Effector memory CD8-positive, alpha-beta T cell (primary cell): ENCODE data around the gene PAF1.
A peak's percentile ranks its signal among the peaks of the same experiment; 100 is the strongest.

Experiments
- ATAC-seq: fragments of 150-1000 bp; cut with Tn5 transposase; replicated peaks from 2 replicates; pipeline ENCODE4 v1.10.0; 2021; ENCODE audit warnings: mild to moderate bottlenecking, moderate library complexity
- DNase-seq, 3 experiments: peaks; one replicate each; pipeline ENCODE4 v3.0.0; 2021
- H3K27ac Mint-ChIP-seq, 2 donors: one replicate each; pipeline ENCODE4 v1.8.0; 2022; ENCODE audit warnings: mild to moderate bottlenecking in 2 of 2, mixed read lengths in 2 of 2, moderate library complexity in 2 of 2
- H3K27me3 Mint-ChIP-seq, 2 donors: one replicate each; pipeline ENCODE4 v1.8.0; 2022; ENCODE audit warnings: mixed read lengths in 2 of 2
- H3K36me3 Mint-ChIP-seq: one replicate; pipeline ENCODE4 v1.8.0; 2022; ENCODE audit warnings: mild to moderate bottlenecking, moderate library complexity, mixed read lengths; ENCODE audit not compliant: insufficient read depth
- H3K4me1 Mint-ChIP-seq, 2 donors: one replicate each; pipeline ENCODE4 v1.8.0; 2022; ENCODE audit warnings: low read depth in 2 of 2, mixed read lengths in 2 of 2
- H3K4me3 Mint-ChIP-seq, 2 donors: one replicate each; pipeline ENCODE4 v1.8.0; 2022; ENCODE audit warnings: mild to moderate bottlenecking in 2 of 2, mixed read lengths in 2 of 2, moderate library complexity in 2 of 2
- H3K9me3 Mint-ChIP-seq, 2 donors: one replicate each; pipeline ENCODE4 v1.8.0; 2022; ENCODE audit warnings: mixed read lengths in 2 of 2

The PAF1 gene

DNA sequence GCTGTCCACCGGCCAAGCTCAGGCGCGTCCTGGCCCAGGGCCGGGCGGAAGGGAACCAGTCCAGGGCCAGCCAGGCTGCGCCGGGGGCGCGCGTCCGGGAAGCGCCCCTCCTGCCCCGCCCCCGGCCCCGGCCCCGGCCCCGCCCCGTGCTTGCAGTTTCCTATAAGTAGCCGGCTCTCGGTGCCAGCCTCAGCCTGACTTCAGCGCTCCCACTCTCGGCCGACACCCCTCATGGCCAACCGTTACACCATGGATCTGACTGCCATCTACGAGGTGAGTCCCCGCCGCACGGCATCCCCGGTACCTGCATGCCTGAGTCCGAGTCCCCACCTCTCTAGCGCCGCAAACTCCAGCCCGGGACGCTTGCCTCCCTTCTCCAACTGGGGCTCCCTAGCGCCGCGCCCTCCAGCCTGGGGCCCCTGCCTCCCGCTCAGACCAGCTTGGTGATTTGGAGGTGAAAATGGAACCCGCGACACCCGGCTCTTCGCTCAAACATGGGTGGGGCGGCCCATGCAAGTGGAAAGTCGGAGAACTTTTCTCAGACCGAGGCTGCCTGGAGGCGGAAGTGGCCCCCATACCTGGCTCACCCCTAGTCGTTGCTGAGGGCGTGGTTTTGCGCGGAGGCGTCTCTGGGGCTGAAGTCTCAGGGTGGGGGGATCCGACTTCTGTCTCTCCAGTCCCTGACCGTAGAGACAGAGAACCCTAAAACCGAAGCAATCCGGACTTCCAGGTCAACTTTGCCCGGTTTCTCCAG, 15.9 kb upstream of the PAF1 start, which contains the start of gene ZFP36:
Gene ZFP36 (plus strand): TSS at position 192 of the 754 bp plus-strand sequence. CDS start 58 bp downstream, at position 250.
- H3K27me3 Mint-ChIP-seq, result peaks cover 0 to 13% of the 10 kb centered on the region in 2 donors
- ATAC-seq (peak; percentile 11), DNase-seq (peak; percentile 85 to 88 (median 85))
- H3K4me3 Mint-ChIP-seq, result peak within 1 kb of the TSS; percentile 87 to 99
- H3K4me1 Mint-ChIP-seq, result peaks cover 54 to 56% of the 10 kb centered on the region in 2 donors
- H3K36me3 Mint-ChIP-seq, result peaks cover 99% of the 10 kb centered on the region
- no peaks in the 10 kb centered on the region for H3K9me3 Mint-ChIP-seq
- peak within 1 kb of the TSS; percentile 100 for H3K27ac Mint-ChIP-seq

DNA sequence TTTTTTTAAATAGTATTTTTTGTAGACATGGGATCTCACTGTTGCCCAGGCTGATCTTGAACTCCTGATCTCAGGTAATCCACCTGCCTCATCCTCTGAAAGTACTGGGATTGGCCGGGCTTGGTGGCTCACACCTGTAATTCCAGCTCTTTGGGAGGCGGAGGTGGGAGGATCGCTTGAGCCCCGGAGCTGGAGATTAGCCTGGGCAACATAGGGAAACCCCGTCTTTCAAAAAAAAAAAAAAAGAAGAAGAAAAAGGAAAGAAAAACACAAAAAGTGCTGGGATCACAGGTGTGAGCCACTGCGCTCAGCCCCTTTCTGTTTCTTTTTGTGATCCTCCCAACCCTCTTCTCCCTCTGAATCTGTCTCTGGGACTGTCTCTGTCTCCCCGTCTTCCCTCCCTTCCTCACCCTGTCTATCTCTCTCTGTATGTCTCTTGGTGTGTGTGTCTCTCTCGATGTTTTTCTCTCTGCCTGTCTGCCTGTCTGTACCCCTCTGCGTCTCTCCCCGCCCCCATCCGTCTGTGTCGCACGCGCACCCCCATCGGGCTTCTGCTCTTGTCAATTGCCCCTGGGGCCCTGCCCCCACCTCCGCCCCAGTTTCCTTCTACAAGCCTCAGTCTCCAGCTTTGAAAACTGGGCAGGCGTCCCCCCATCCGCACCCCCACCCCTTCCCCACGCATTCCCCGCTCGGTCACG, 15.2 kb upstream of the PAF1 start:
- Mint-ChIP-seq H3K27me3 (peaks cover 0 to 12% of the 10 kb centered on the region in 2 donors), H3K4me1 (peaks cover 56% of the 10 kb centered on the region in 2 donors), H3K27ac (peak overlapping the region; percentile 100), H3K36me3 (peaks cover 99% of the 10 kb centered on the region), H3K9me3 (no peaks in the 10 kb centered on the region), H3K4me3 (peak overlapping the region; percentile 87 to 99)
- DNase-seq (peak; percentile 78 to 84 (median 83)), ATAC-seq (peak; percentile 3)

DNA sequence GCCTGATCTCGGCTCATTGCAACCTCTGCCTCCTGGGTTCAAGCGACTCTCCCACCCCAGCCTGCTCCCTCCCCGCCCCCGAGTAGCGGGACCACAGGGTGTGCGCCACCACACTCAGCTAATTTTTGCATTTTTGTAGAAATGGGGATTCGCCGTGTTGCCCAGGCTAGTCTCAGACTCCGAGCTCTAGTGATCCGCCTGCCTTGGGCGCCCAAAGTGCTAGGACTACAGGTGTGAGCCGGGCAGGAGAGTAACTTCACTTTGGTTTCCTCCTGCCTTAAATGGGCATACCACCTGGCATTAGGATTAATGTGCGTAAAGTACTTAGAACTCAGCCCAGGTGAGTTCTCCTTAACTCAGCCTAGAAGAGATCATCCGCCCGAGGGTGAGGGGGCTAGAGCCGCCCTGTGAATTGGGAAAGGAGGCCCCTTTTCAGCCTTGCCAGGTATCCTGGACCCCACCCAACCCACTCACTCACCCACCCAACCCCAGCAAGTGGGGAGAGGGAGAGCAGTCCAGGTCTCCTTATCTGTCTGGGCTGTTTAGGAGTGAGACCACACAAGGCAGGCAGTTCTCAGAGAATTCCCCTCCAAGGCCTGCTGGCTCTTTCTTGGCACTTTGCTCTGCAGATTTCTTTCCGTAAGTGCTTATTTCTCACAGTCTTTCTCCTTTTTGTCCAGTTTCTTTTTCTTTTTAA, 14.5 kb upstream of the PAF1 start:
- Mint-ChIP-seq H3K36me3 (peaks cover 96% of the 10 kb centered on the region), H3K4me1 (peaks cover 53 to 55% of the 10 kb centered on the region in 2 donors), H3K27me3 (peaks cover 0 to 12% of the 10 kb centered on the region in 2 donors), H3K4me3 (peak overlapping the region; percentile 87 to 99), H3K9me3 (no peaks in the 10 kb centered on the region), H3K27ac (peak overlapping the region; percentile 100)
- ATAC-seq, result no peak
- no peak for DNase-seq

DNA sequence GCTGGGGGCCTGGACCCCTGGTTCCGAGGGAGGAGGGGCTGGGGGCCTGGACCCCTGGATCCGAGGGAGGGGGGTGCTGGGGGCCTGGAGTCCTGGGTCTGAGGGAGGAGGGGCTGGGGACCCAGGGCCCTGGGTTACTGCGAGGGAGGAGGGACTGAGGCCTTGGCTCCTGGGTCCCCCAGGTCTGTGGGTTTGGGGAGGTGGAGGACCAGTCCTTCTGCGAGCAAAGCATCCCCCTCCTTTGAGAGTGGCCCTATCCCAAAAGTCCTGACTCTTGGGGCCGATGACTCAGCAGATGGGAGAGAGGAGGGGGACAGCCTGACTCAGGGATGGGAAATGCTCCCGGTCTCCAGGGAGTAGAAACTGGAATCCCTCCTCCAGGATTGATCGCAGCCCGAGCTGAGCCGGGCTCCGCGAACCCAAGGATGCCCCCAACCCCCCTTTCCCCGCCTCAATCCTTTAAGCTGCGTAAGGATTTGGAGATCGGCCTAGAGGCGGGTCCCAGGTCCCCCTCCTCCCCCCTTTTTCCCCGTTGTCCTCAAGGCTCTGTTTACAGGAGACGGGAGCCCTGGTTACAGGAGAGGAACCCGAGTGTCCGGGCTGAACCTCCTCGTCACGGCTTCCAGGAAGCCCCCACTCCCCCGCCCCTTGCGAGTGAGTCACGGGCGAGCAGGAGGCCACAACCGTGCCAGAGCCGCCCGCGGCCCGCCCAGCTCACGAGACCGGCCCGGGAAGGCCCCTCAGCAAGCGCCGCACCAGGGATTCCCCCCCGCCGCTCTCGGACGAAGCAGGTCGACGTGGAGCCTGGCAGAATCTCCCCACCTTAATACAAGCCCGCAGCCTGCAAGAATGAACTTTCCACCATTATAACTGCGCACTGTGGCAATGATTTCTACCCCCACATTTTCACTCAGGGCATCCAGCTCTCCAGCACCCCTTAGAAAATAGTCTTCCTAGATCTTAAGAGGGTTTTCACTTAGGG, 12.7 kb upstream of the PAF1 start:
- H3K4me1 Mint-ChIP-seq, result peaks cover 58 to 61% of the 10 kb centered on the region in 2 donors
- H3K9me3 Mint-ChIP-seq, result no peaks in the 10 kb centered on the region
- peaks cover 0 to 8% of the 10 kb centered on the region in 2 donors for H3K27me3 Mint-ChIP-seq
- peaks cover 89% of the 10 kb centered on the region for H3K36me3 Mint-ChIP-seq
- ATAC-seq (peak; percentile 35), DNase-seq (peak; percentile 97 to 98 (median 98))
- peak overlapping the region; percentile 100 for H3K27ac Mint-ChIP-seq
- peak overlapping the region; percentile 87 to 99 for H3K4me3 Mint-ChIP-seq

DNA sequence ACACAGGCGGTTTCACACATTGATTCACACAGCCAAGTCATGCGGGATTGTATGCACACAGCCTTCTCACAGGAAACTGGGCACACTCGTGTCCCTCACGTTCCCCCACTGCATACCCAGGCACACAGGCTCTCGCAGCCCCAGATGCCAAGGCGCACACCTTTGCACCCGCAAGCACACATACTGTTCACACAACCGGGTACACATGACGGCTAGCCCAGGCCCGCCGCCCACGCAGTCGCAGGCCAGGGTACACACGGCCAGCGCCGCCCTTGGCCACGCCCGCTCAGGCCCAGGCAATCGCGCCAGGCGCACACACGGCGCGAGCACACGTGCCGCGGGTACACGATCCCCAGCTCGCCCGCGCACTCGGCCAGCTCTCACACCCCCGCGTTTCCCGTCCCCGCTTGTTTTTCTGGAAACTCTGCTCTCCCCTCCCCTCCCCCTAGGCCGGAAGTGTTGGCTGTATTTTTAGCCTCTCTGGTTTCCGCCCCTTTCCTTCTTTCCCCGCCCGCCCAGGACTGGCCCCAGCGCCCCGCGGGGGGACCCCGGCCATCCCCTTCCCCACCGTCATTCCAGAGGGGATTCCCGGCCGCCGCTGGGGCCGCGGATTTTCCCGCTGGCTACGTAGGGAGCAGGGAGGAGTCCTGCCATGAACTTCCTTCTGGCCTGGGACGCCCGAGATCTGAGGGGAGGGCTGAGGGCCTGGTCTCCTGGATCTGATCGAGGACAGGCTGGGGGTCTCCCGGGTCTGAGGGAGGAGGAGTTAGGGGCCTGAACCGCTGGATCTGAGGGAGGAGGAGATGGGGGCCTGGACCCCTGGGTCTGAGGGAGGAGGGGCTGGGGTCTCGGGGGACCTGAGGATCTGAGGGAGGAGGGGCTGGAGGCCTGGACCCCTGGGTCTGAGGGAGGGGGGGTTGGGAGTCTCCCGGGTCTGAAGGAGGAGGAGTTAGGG, 11.7 kb upstream of the PAF1 start:
- peaks cover 84% of the 10 kb centered on the region for H3K36me3 Mint-ChIP-seq
- peak overlapping the region; percentile 87 to 99 for H3K4me3 Mint-ChIP-seq
- DNase-seq (peak; percentile 73 to 79 (median 77)), ATAC-seq (peak; percentile 24)
- H3K27me3 Mint-ChIP-seq, result no peaks in the 10 kb centered on the region
- peak overlapping the region; percentile 100 for H3K27ac Mint-ChIP-seq
- H3K4me1 Mint-ChIP-seq, result peaks cover 59% of the 10 kb centered on the region in 2 donors
- H3K9me3 Mint-ChIP-seq, result no peaks in the 10 kb centered on the region

DNA sequence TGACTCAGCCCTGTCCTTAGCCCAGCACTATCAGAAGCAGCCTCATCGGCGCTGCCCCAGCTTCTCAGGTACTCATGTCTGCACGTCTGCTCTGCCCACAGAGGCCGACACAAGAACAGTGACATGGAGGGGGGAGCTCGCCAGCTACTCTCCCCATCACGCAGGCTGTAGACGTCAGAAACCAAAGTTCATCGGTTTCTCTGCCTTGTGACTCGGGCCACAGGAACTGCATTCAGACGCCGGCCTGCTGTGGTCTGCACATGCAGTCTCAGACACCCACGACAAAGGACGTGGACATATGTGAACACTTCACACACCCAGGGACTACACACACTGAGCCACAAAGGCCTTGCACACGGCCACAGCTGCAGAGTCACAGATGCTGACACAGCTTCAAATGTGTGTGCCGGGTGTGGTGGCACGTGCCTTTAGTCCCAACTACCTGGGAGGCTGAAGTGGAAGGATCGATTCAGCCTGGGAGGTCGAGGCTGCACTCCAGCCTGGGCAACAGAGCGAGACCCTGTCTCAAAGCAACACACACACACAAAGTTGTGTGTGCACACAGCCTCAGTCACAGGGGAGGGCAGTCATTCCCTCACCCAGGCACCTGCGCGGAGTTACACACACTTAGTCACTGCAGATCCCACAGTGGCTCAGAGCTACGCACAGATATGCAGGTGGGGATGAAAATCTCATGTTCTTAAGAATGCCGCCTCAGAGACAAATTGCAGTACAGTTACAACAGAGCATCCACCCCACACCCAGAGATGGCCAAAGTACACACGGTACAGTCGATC, 10.8 kb upstream of the PAF1 start:
- Mint-ChIP-seq H3K27ac (peak overlapping the region; percentile 100), H3K4me3 (peak overlapping the region; percentile 87 to 99), H3K36me3 (peaks cover 83% of the 10 kb centered on the region), H3K9me3 (no peaks in the 10 kb centered on the region), H3K27me3 (no peaks in the 10 kb centered on the region), H3K4me1 (peaks cover 59% of the 10 kb centered on the region in 2 donors)
- peak; percentile 57 for ATAC-seq
- DNase-seq, result peak; percentile 87 to 88 (median 88)

DNA sequence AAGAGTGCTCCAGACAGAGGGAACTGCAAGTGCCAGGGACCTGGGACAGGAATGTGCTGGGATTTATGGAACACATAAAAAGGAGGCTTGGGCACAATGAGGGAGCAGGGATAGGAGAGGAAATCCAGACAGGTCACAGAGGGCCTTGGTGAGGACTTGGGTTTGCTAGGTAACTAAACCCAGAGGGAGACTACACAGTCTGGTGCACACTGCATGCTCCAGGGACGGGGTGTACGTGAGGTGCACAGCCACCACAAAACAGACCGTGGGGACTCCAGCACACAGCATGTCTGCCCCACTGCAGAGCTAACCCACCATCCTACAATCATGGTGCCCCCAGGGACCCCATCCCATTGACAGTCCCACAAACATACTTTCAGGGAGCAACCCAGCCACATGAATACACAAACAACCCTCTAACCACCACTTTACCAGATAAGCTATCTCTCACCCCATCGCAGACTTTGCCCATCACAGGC, 10.2 kb upstream of the PAF1 start:
- ATAC-seq (no peak), DNase-seq (no peak)
- H3K4me3 Mint-ChIP-seq, result peak overlapping the region; percentile 87 to 99
- H3K27me3 Mint-ChIP-seq, result no peaks in the 10 kb centered on the region
- H3K4me1 Mint-ChIP-seq, result peaks cover 56 to 57% of the 10 kb centered on the region in 2 donors
- H3K9me3 Mint-ChIP-seq, result no peaks in the 10 kb centered on the region
- H3K36me3 Mint-ChIP-seq, result peaks cover 76% of the 10 kb centered on the region
- peak overlapping the region; percentile 100 for H3K27ac Mint-ChIP-seq

DNA sequence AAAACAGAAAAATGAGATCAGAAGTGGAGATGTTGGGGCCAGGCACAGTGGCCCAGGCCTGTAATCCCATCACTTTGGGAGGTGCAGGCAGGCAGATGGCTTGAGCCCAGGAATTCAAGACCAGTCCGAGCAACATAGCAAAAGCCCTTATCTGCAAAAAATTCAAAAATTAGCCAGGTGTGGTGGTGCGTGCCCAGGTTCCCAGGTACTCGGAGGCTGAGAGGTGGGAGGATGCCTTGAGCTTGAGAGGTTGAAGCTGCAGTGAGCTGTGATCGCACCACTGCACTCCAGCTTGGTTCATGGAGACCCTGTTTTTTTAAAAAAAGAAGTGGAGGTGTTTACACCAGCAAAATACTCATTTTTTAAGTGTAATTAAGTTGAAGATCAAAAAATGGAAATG, 9.2 kb upstream of the PAF1 start:
- ATAC-seq, result no peak
- H3K4me1 Mint-ChIP-seq, result peaks cover 51 to 53% of the 10 kb centered on the region in 2 donors
- H3K36me3 Mint-ChIP-seq, result peaks cover 77% of the 10 kb centered on the region
- H3K27ac Mint-ChIP-seq, result peak overlapping the region; percentile 100
- no peak for DNase-seq
- no peaks in the 10 kb centered on the region for H3K9me3 Mint-ChIP-seq
- no peaks in the 10 kb centered on the region for H3K27me3 Mint-ChIP-seq
- peak overlapping the region; percentile 73 to 99 for H3K4me3 Mint-ChIP-seq

DNA sequence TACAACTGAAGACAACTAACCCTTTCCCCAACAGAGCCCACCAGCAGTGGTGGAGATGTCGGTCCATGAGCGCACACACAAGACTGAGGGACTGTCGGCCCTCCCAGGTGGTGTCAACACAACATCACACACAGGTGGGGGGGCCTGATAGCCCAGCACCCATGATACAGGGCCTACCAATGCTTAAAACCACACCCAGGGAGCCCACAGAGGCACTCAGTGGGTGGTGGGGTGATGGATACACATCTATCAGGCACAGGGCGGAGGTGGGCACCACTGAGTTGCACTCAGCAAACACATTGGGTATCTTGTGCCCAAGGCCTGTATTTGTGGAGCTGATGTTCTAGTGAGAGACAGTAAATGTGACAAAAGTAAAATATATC, 8.8 kb upstream of the PAF1 start:
- DNase-seq (no peak), ATAC-seq (no peak)
- Mint-ChIP-seq H3K27me3 (no peaks in the 10 kb centered on the region), H3K9me3 (no peaks in the 10 kb centered on the region), H3K36me3 (peaks cover 77% of the 10 kb centered on the region), H3K4me1 (peaks cover 50 to 51% of the 10 kb centered on the region in 2 donors), H3K27ac (peak overlapping the region; percentile 100), H3K4me3 (peak overlapping the region; percentile 73 to 99)

DNA sequence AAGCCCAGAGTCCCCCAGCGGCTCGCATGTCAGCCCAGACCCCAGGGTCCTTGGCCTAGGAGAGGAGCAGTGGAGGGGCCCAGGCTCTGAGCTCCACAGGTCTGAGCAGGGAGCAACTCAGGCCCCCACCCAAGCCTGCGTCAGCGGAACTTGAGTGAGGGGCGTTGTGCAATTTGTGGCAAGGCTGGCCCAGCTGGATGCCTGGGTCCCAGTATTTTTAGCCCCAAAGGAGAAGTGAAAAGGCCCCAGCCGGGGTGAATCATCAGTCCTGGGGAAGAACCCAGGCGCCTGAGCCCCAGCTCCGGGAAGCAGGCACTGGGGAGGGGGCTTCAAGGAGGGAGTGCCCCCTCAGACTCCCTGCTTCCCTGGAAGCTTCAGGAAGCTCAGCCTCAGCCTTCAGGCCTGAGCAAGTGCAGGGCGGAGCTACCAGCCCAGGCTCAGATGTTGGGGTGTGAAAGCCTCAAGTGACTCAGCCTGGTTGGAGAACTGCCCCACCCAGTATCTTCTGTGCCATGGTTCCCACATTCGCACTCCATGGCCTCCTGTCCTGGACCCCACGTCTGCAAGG, 7.5 kb upstream of the PAF1 start:
- Mint-ChIP-seq H3K27me3 (no peaks in the 10 kb centered on the region), H3K4me1 (peaks cover 47 to 50% of the 10 kb centered on the region in 2 donors), H3K27ac (peak overlapping the region; percentile 100), H3K9me3 (no peaks in the 10 kb centered on the region), H3K36me3 (peaks cover 77% of the 10 kb centered on the region), H3K4me3 (peak overlapping the region; percentile 73 to 99)
- peak; percentile 42 to 49 (median 42) for DNase-seq
- ATAC-seq, result no peak
